ENCODE data around the gene PIP4K2A.

The PIP4K2A gene

GRCh38 chr10:22634606-22635459 is 79.5 kb downstream of the PIP4K2A start:
- no peaks in the 10 kb centered on the region for H3K9me3 ChIP-seq (ENCODE audit: insufficient read depth, low read length)
- peaks cover 22% of the 10 kb centered on the region for H4K20me1 ChIP-seq (ENCODE audit: insufficient read depth, low read length)
- no peaks in the 10 kb centered on the region for H3K27me3 ChIP-seq (ENCODE audit: low read depth, low read length)
- H3K4me2 ChIP-seq (ENCODE audit: low read length): no peak overlapping the region
- no peak overlapping the region for H3K9ac ChIP-seq (ENCODE audit: low read length)
- no peak overlapping the region for H2AFZ ChIP-seq (ENCODE audit: low read depth, low read length)
- peaks cover 29% of the 10 kb centered on the region for H3K4me1 ChIP-seq (ENCODE audit: low read length)
- no peak for TF ChIP-seq EZH2phosphoT487 (IDR thresholded peaks at IDR 0.05; ENCODE audit: low read depth)
- no peak for TF ChIP-seq CTCF (IDR thresholded peaks at IDR 0.05; ENCODE audit: low read depth, low read length)
- H3K4me3 ChIP-seq (ENCODE audit: low read length): no peak overlapping the region
- no peaks in the 10 kb centered on the region for H3K36me3 ChIP-seq (replicated peaks; ENCODE audit: low read depth, low read length)
- no peak overlapping the region for H3K27ac ChIP-seq (ENCODE audit: low read length)
- H3K79me2 ChIP-seq (ENCODE audit: low read length): peaks cover 63% of the 10 kb centered on the region

- Histone ChIP-seq H3K4me3 (ENCODE audit: low read length) (no peak overlapping the region), H2AFZ (ENCODE audit: low read depth, low read length) (no peak overlapping the region), H3K79me2 (ENCODE audit: low read length) (peaks cover 66% of the 10 kb centered on the region), H3K36me3 (replicated peaks; ENCODE audit: low read depth, low read length) (no peaks in the 10 kb centered on the region), H3K27me3 (ENCODE audit: low read depth, low read length) (no peaks in the 10 kb centered on the region), H3K4me1 (ENCODE audit: low read length) (peaks cover 36% of the 10 kb centered on the region), H3K9me3 (ENCODE audit: insufficient read depth, low read length) (no peaks in the 10 kb centered on the region), H3K9ac (ENCODE audit: low read length) (no peak overlapping the region), H3K4me2 (ENCODE audit: low read length) (no peak overlapping the region), H4K20me1 (ENCODE audit: insufficient read depth, low read length) (peaks cover 24% of the 10 kb centered on the region), H3K27ac (ENCODE audit: low read length) (no peak overlapping the region)
- TF ChIP-seq EZH2phosphoT487 (IDR thresholded peaks at IDR 0.05; ENCODE audit: low read depth): no peak
Observed at GRCh38 chr10:22634093-22634492, 80.3 kb downstream of the PIP4K2A start.

GRCh38 chr10:22633528-22633927 is 80.8 kb downstream of the PIP4K2A start:
- Histone ChIP-seq H3K27me3 (ENCODE audit: low read depth, low read length) (no peaks in the 10 kb centered on the region), H3K79me2 (ENCODE audit: low read length) (peaks cover 67% of the 10 kb centered on the region), H3K4me2 (ENCODE audit: low read length) (no peak overlapping the region), H3K27ac (ENCODE audit: low read length) (no peak overlapping the region), H4K20me1 (ENCODE audit: insufficient read depth, low read length) (peaks cover 24% of the 10 kb centered on the region), H2AFZ (ENCODE audit: low read depth, low read length) (no peak overlapping the region), H3K9ac (ENCODE audit: low read length) (no peak overlapping the region), H3K4me1 (ENCODE audit: low read length) (peaks cover 42% of the 10 kb centered on the region), H3K9me3 (ENCODE audit: insufficient read depth, low read length) (no peaks in the 10 kb centered on the region), H3K4me3 (ENCODE audit: low read length) (no peak overlapping the region), H3K36me3 (replicated peaks; ENCODE audit: low read depth, low read length) (peaks cover 2% of the 10 kb centered on the region)
- TF ChIP-seq CTCF (IDR thresholded peaks at IDR 0.05; ENCODE audit: low read depth, low read length): no peak

- Histone ChIP-seq H3K9ac (ENCODE audit: low read length) (no peak overlapping the region), H3K27ac (ENCODE audit: low read length) (no peak overlapping the region)
Observed at GRCh38 chr10:22633106-22633505, 81.3 kb downstream of the PIP4K2A start.

More at GRCh38 chr10:22633106-22633505, 81.3 kb downstream of the PIP4K2A start:
- Histone ChIP-seq H3K27me3 (ENCODE audit: low read depth, low read length) (no peaks in the 10 kb centered on the region), H3K4me2 (ENCODE audit: low read length) (no peak overlapping the region), H3K4me3 (ENCODE audit: low read length) (no peak overlapping the region), H3K9me3 (ENCODE audit: insufficient read depth, low read length) (no peaks in the 10 kb centered on the region), H4K20me1 (ENCODE audit: insufficient read depth, low read length) (peaks cover 24% of the 10 kb centered on the region), H3K36me3 (replicated peaks; ENCODE audit: low read depth, low read length) (peaks cover 6% of the 10 kb centered on the region), H3K4me1 (ENCODE audit: low read length) (peaks cover 45% of the 10 kb centered on the region), H3K79me2 (ENCODE audit: low read length) (peaks cover 71% of the 10 kb centered on the region), H2AFZ (ENCODE audit: low read depth, low read length) (no peak overlapping the region)
- TF ChIP-seq CTCF (IDR thresholded peaks at IDR 0.05; ENCODE audit: low read depth, low read length): no peak
- TF ChIP-seq EZH2phosphoT487 (IDR thresholded peaks at IDR 0.05; ENCODE audit: low read depth): no peak
